ENCODE results near the gene GCDH. TPM values are rescaled to one million over a fixed set of nuclear protein-coding genes. Genes with fewer than 3 reads are reported as not detected.
"Not testable (repeated sequence)": the region's sequence is repeated elsewhere in the genome, so short reads cannot be mapped to it uniquely, and the experiment has no call there.

GCDH gene
- total and polyA plus RNA-seq, 8 donors = 17.5 to 30.8 (median 24.0) TPM; not detected in 1

- intact Hi-C loops (cut with DNase I; ENCODE audit: low total_unique reads) = loop anchor here (10.0 kb wide), 1 partner anchor 48 kb away; the partner anchor contains the start of genes CALR and FARSA
- no peak for DNase-seq
- H3K27ac ChIP-seq = peak within 1 kb of the TSS in 1 of 5 donors; percentile 72
These were observed 3.8 kb upstream of the GCDH start, which contains the start of gene KLF1 for GRCh38 chr19:12886969-12887747. Gene KLF1, minus strand, starts transcription at chr19:12887201. Its CDS starts 61 bp downstream, at chr19:12887140.

GRCh38 chr19:12888006-12888603, 2.9 kb upstream of the GCDH start:
- intact Hi-C loops (cut with DNase I; ENCODE audit: low total_unique reads) = loop anchor here (10.0 kb wide), 1 partner anchor 47 kb away; the partner anchor contains the start of genes CALR and FARSA
- H3K27me3 ChIP-seq = peaks cover 0 to 26% (median 12%) of the 10 kb centered on the region in 3 donors
- peaks cover 0 to 3% (median under 1%) of the 10 kb centered on the region in 4 donors for H3K36me3 ChIP-seq
- H3K4me1 ChIP-seq = peaks cover 33 to 47% (median 40%) of the 10 kb centered on the region in 4 donors
- H3K27ac ChIP-seq = no peak overlapping the region
- TF ChIP-seq POLR2AphosphoS5 (IDR thresholded peaks at IDR 0.05) (no peak), POLR2A (IDR thresholded peaks at IDR 0.05) (no peak), CTCF (IDR thresholded peaks at IDR 0.05) (no peak), EP300 (IDR thresholded peaks at IDR 0.05) (no peak)
- no peak overlapping the region for H3K4me3 ChIP-seq
- peaks cover 0 to 15% (median 12%) of the 10 kb centered on the region in 4 donors for H3K9me3 ChIP-seq
- 70 to 78% (median 74%) methylated on average over 4 to 5 of the region's 5 CpGs for WGBS, 5 donors
- no peak for DNase-seq

More at GRCh38 chr19:12886969-12887747, 3.8 kb upstream of the GCDH start, which contains the start of gene KLF1:
- peaks cover 0 to 16% (median 12%) of the 10 kb centered on the region in 4 donors for H3K9me3 ChIP-seq
- 61 to 68% (median 67%) methylated on average over 11 to 17 of the region's 17 CpGs for WGBS, 5 donors
- H3K4me1 ChIP-seq = peaks cover 29 to 45% (median 34%) of the 10 kb centered on the region in 4 donors
- H3K27me3 ChIP-seq = peaks cover 0 to 26% (median 12%) of the 10 kb centered on the region in 3 donors
- no peaks in the 10 kb centered on the region for H3K36me3 ChIP-seq
- H3K4me3 ChIP-seq = peak within 1 kb of the TSS; percentile 46 to 59 (median 53)
- no peak for TF ChIP-seq POLR2AphosphoS5 (IDR thresholded peaks at IDR 0.05)
- no peak for TF ChIP-seq EP300 (IDR thresholded peaks at IDR 0.05)
- TF ChIP-seq POLR2A (IDR thresholded peaks at IDR 0.05) = no peak
- TF ChIP-seq CTCF (IDR thresholded peaks at IDR 0.05) = no peak

GRCh38 chr19:12890299-12890786, 617 bp upstream of the GCDH start:
- H3K36me3 ChIP-seq = peaks cover 15 to 26% (median 23%) of the 10 kb centered on the region in 4 donors
- peaks cover 0 to 12% (median 7%) of the 10 kb centered on the region in 3 donors for H3K27me3 ChIP-seq
- intact Hi-C loops (cut with DNase I; ENCODE audit: low total_unique reads); H3K9me3 ChIP-seq; DNase-seq: not testable (repeated sequence)
- H3K4me3 ChIP-seq = peak overlapping the region; percentile 18 to 99 (median 88)
- 26 to 38% (median 32%) methylated on average over 10 of the region's 10 CpGs for WGBS, 5 donors
- peak overlapping the region; percentile 69 to 91 (median 85) for H3K27ac ChIP-seq
- H3K4me1 ChIP-seq = peaks cover 24 to 34% (median 29%) of the 10 kb centered on the region in 4 donors

- peak overlapping the region; percentile 82 to 99 (median 93) for H3K4me3 ChIP-seq
- no peaks in the 10 kb centered on the region for H3K27me3 ChIP-seq
- H3K36me3 ChIP-seq = peaks cover 24 to 37% (median 33%) of the 10 kb centered on the region in 4 donors
- no peaks in the 10 kb centered on the region for H3K9me3 ChIP-seq
- WGBS, 5 donors = 6 to 7% (median 7%) methylated on average over 22 to 26 of the region's 26 CpGs
- TF ChIP-seq EP300 (IDR thresholded peaks at IDR 0.05) (no peak), POLR2AphosphoS5 (IDR thresholded peaks at IDR 0.05) (no peak), POLR2A (IDR thresholded peaks at IDR 0.05) (no peak), CTCF (IDR thresholded peaks at IDR 0.05) (no peak)
- peaks cover 15 to 25% (median 20%) of the 10 kb centered on the region in 4 donors for H3K4me1 ChIP-seq
- peak overlapping the region in 4 of 5 donors; percentile 85 to 91 (median 87) for H3K27ac ChIP-seq
- DNase-seq = no peak
- intact Hi-C loops (cut with DNase I; ENCODE audit: low total_unique reads) = no loop called here
These were observed 627 bp downstream of the GCDH start for GRCh38 chr19:12891553-12892021.

All from stomach (tissue), 9 donors.